Activated B cell treated with CpG ODN at 0.5 μM for 24 hours (primary cell): ENCODE measurements around the gene SLC25A33. TPM values are rescaled to one million over a fixed set of nuclear protein-coding genes. Genes with fewer than 3 reads are reported as not detected.
"Not testable (repeated sequence)": the region's sequence is repeated elsewhere in the genome, so short reads cannot be mapped to it uniquely, and the experiment has no call there.

ENCODE experiments used
- ATAC-seq: fragments of 200-7000 bp; cut with Tn5 transposase; one replicate; pipeline ENCODE4 v1.10.0; 2021; ENCODE audit warnings: low read depth, mild to moderate bottlenecking, moderate library complexity
- CTCF ChIA-PET: fragments of 350-600 bp; sonication (Branson Sonifier 250); formaldehyde crosslinking; loops from one replicate; lab custom pipeline; 2021; ENCODE audit warnings: antibody characterized with exemption; lab: Charles Lee
- POLR2A ChIA-PET: fragments of 350-600 bp; sonication (Branson Sonifier 250); formaldehyde crosslinking; loops from one replicate; lab custom pipeline; 2021; ENCODE audit warnings: antibody characterized with exemption; lab: Charles Lee
- DNase-seq: peaks from one replicate; pipeline ENCODE4 v3.0.0; 2022
- H3K27ac Mint-ChIP-seq: one replicate; pipeline ENCODE4 v1.8.0; 2020; ENCODE audit warnings: mixed read lengths
- H3K27me3 Mint-ChIP-seq: one replicate; pipeline ENCODE4 v1.8.0; 2021; ENCODE audit warnings: mixed read lengths
- H3K36me3 Mint-ChIP-seq: one replicate; pipeline ENCODE4 v1.8.0; 2021; ENCODE audit warnings: low read depth, mixed read lengths
- H3K4me1 Mint-ChIP-seq: one replicate; pipeline ENCODE4 v1.8.0; 2021; ENCODE audit warnings: mixed read lengths
- H3K4me3 Mint-ChIP-seq: one replicate; pipeline ENCODE4 v1.8.0; 2020; ENCODE audit warnings: mild to moderate bottlenecking, mixed read lengths
- H3K9me3 Mint-ChIP-seq: one replicate; pipeline ENCODE4 v1.8.0; 2020; ENCODE audit warnings: mixed read lengths
- intact Hi-C: fragments of 100-400 bp; cut with micrococcal nuclease; formaldehyde crosslinking; loops from one replicate; pipeline ENCODE4 v1.15.1; 2024
- total RNA-seq: library from RNA; stranded (reverse); gene quantifications from 2 replicates; pipeline ENCODE4 v1.2.3, GENCODE V29; 2022
- TF ChIP-seq, protein P1 (sequence below): fragments of 200-600 bp; IDR thresholded peaks from one replicate; pipeline ENCODE4 v1.8.0; 2022; ENCODE audit warnings: antibody characterized with exemption, mild to moderate bottlenecking

The SLC25A33 gene
- total RNA-seq, 1 donor from 2014 or later = 7.5 TPM

DNA sequence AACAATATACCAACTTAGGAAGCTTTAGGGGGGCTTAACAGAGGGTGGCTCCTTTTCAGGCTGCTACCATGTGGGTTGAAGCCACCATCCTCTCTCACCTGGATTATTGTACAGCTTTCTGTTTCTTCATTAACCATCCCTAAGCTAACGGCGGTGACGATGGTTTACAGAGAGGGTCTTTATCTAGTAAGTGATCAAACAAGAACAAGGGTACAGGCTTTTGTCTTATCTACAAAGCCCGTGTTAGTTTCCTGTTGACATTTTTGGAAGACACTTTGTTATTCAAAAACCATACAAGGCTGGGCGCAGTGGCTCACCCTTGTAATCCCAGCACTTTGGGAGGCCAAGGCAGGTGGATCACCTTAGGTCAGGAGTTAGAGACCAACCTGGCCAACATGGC, 20.4 kb downstream of the SLC25A33 start:
- ATAC-seq = no peak

DNA sequence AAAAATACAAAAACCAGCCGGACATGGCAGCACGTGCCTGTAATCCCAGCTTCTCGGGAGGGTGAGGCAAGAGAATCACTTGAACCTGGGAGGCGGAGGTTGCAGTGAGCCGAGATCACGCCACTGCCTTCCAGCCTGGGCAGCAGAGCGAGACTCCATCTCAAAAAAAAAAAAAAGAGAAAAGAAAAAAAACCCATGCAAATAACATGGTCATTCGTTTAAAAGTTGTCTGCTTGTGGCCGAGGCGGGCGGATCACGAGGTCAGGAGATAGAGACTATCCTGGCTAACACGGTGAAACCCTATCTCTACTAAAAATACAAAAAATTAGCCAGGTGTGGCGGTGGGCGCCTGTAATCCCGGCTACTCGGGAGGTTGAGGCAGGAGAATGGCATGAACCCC, 20.8 kb downstream of the SLC25A33 start:
- intact Hi-C loops, H3K9me3 Mint-ChIP-seq, DNase-seq, CTCF ChIA-PET, H3K27me3 Mint-ChIP-seq: not testable (repeated sequence)
- H3K4me3 Mint-ChIP-seq = peak overlapping the region; percentile 68
- H3K27ac Mint-ChIP-seq = peak overlapping the region; percentile 73
- POLR2A ChIA-PET = interaction anchor here (0.7 kb wide), 1 partner anchor 145 kb away, joined by 3 read pairs; no protein-coding TSS in a partner anchor
- peaks cover 19% of the 10 kb centered on the region for H3K4me1 Mint-ChIP-seq
- peaks cover 64% of the 10 kb centered on the region for H3K36me3 Mint-ChIP-seq
- peak; percentile 65 for ATAC-seq

More for the DNA sequence above, 20.4 kb downstream of the SLC25A33 start:
- ChIA-PET CTCF (no interaction called here), POLR2A (interaction anchor here (0.6 to 0.7 kb wide), 2 partner anchors 146 to 517 kb away, joined by 3 to 21 read pairs; no protein-coding TSS in a partner anchor)
- peaks cover 63% of the 10 kb centered on the region for H3K36me3 Mint-ChIP-seq
- H3K27me3 Mint-ChIP-seq = no peaks in the 10 kb centered on the region
- no peaks in the 10 kb centered on the region for H3K9me3 Mint-ChIP-seq
- peak overlapping the region; percentile 41 for H3K27ac Mint-ChIP-seq
- intact Hi-C loops = no loop called here
- TF ChIP-seq, protein P1, sequence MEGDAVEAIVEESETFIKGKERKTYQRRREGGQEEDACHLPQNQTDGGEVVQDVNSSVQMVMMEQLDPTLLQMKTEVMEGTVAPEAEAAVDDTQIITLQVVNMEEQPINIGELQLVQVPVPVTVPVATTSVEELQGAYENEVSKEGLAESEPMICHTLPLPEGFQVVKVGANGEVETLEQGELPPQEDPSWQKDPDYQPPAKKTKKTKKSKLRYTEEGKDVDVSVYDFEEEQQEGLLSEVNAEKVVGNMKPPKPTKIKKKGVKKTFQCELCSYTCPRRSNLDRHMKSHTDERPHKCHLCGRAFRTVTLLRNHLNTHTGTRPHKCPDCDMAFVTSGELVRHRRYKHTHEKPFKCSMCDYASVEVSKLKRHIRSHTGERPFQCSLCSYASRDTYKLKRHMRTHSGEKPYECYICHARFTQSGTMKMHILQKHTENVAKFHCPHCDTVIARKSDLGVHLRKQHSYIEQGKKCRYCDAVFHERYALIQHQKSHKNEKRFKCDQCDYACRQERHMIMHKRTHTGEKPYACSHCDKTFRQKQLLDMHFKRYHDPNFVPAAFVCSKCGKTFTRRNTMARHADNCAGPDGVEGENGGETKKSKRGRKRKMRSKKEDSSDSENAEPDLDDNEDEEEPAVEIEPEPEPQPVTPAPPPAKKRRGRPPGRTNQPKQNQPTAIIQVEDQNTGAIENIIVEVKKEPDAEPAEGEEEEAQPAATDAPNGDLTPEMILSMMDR = no peak
- H3K4me3 Mint-ChIP-seq = peak overlapping the region; percentile 68
- H3K4me1 Mint-ChIP-seq = peaks cover 19% of the 10 kb centered on the region
- no peak for DNase-seq

GRCh38 chr1:9561429-9561828, 22.2 kb downstream of the SLC25A33 start:
- ChIA-PET POLR2A (no interaction called here), CTCF (no interaction called here)
- intact Hi-C loops = no loop called here
- Mint-ChIP-seq H3K36me3 (peaks cover 54% of the 10 kb centered on the region), H3K9me3 (no peaks in the 10 kb centered on the region), H3K4me1 (peaks cover 19% of the 10 kb centered on the region), H3K27ac (no peak overlapping the region), H3K4me3 (no peak overlapping the region), H3K27me3 (no peaks in the 10 kb centered on the region)
- TF ChIP-seq, protein P1 = no peak
- ATAC-seq = no peak
- no peak for DNase-seq

- intact Hi-C loops = no loop called here
- ATAC-seq (no peak), DNase-seq (no peak)
- POLR2A ChIA-PET = no interaction called here
- Mint-ChIP-seq H3K4me3 (no peak overlapping the region), H3K9me3 (no peaks in the 10 kb centered on the region), H3K36me3 (peaks cover 46% of the 10 kb centered on the region), H3K27ac (no peak overlapping the region), H3K4me1 (peaks cover 11% of the 10 kb centered on the region), H3K27me3 (no peaks in the 10 kb centered on the region)
- CTCF ChIA-PET = interaction anchor here (1.4 kb wide), 1 partner anchor 78 kb away, joined by 5 read pairs; no protein-coding TSS in a partner anchor
- TF ChIP-seq, protein P1 = no peak
Observed at GRCh38 chr1:9569267-9569666, 30.0 kb downstream of the SLC25A33 start.

DNA sequence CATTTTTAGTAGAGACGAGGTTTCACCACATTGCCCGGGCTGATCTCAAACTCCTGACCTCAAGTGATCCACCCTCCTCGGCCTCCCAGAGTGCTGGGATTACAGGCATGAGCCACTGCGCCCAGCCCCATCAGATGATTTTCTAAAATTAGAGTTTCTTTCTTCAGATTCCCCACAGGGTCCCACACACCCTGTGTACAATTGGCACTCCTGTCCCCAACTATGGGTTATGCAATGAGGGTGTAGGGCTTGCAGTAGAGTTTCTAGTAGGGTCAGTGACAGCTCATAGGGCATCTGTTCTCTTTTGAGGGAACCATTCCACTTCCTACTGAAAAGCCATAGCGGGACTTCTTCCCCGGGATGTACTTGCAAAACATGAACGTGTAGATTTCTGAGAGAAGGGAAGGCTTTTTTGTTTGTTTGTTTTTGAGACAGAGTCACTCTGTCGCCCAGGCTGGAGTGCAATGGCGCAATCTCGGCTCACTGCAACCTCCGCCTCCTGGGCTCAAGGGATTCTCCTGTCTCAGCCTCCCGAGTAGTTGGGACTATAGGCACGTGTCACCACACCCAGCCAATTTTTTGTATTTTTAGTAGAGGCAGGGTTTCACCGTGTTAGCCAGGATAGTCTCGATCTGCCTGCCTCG, 31.7 kb downstream of the SLC25A33 start:
- H3K27ac Mint-ChIP-seq, H3K27me3 Mint-ChIP-seq, DNase-seq, ATAC-seq, POLR2A ChIA-PET, H3K4me3 Mint-ChIP-seq, H3K9me3 Mint-ChIP-seq: not testable (repeated sequence)
- peaks cover 11% of the 10 kb centered on the region for H3K4me1 Mint-ChIP-seq
- H3K36me3 Mint-ChIP-seq = peaks cover 49% of the 10 kb centered on the region
- CTCF ChIA-PET = interaction anchor here (1.0 to 1.5 kb wide), 3 partner anchors 20 to 80 kb away, joined by 3 to 6 read pairs (median 5); no protein-coding TSS in a partner anchor
- intact Hi-C loops = loop anchor here (10.0 kb wide), 1 partner anchor 286 kb away; no protein-coding TSS in a partner anchor

DNA sequence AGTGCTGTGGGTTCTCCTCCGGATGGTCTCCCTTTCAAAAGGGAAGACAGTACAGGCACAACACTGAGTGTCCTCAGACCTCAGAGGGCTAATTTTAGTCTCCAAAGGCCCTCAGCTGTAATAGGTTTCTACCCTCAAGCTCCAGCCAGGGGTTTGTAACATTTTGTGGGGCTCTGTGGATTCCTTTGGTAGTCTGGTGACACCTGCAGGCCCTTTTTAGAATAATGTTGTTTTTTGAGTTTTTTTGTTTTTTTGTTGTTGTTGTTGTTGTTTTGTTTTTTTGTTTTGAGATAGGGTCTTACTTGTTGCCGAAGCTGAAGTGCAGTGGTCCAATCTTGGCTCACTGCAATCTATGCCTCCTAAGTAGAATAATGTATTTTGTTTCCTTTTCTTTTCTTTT, 34.5 kb downstream of the SLC25A33 start:
- H3K36me3 Mint-ChIP-seq = peaks cover 58% of the 10 kb centered on the region
- DNase-seq = no peak
- POLR2A ChIA-PET = no interaction called here

More for the DNA sequence above, 34.5 kb downstream of the SLC25A33 start:
- Mint-ChIP-seq H3K27ac (no peak overlapping the region), H3K27me3 (no peaks in the 10 kb centered on the region), H3K9me3 (no peaks in the 10 kb centered on the region), H3K4me3 (no peak overlapping the region), H3K4me1 (peaks cover 5% of the 10 kb centered on the region)
- ATAC-seq = no peak
- intact Hi-C loops = loop anchor here (1.0 to 10.0 kb wide), 2 partner anchors 78 to 289 kb away; no protein-coding TSS in a partner anchor
- TF ChIP-seq, protein P1 = no peak
- CTCF ChIA-PET = interaction anchor here (0.7 to 2.6 kb wide), 2 partner anchors 79 to 268 kb away, joined by 3 to 26 read pairs; no protein-coding TSS in a partner anchor
